CD4-positive, alpha-beta T cell treated with Interleukin-6 at 100 ng/mL for 8 hours (primary cell): Measurements from ENCODE around the gene FRMPD4.
"Not testable (repeated sequence)": the region's sequence is repeated elsewhere in the genome, so short reads cannot be mapped to it uniquely, and the experiment has no call there.

Experiments
- DNase-seq: peaks from one replicate; pipeline ENCODE4 v3.0.0-alpha.2; 2020; ENCODE audit warnings: mixed read lengths, low spot score

Gene FRMPD4

GRCh38 chrX:12441381-12442128, 303.3 kb downstream of the FRMPD4 start:
- DNase-seq: no peak

- DNase-seq: no peak
Measured at GRCh38 chrX:12443534-12444098, 305.3 kb downstream of the FRMPD4 start.

GRCh38 chrX:12446342-12447075, 308.2 kb downstream of the FRMPD4 start:
- DNase-seq: no peak

- no peak for DNase-seq
Measured at GRCh38 chrX:12447448-12448064, 309.3 kb downstream of the FRMPD4 start.

GRCh38 chrX:12452268-12452667, 314.0 kb downstream of the FRMPD4 start:
- no peak for DNase-seq

GRCh38 chrX:12460929-12461328, 322.7 kb downstream of the FRMPD4 start:
- DNase-seq: no peak

- DNase-seq: no peak
Measured at GRCh38 chrX:12463052-12463451, 324.8 kb downstream of the FRMPD4 start.

- no peak for DNase-seq
Measured at GRCh38 chrX:12463873-12464272, 325.6 kb downstream of the FRMPD4 start.

GRCh38 chrX:12467321-12467720, 329.0 kb downstream of the FRMPD4 start:
- DNase-seq: no peak

- no peak for DNase-seq
Measured at GRCh38 chrX:12469296-12469695, 331.0 kb downstream of the FRMPD4 start.

- no peak for DNase-seq
Measured at GRCh38 chrX:12471061-12471460, 332.8 kb downstream of the FRMPD4 start.

GRCh38 chrX:12480956-12481355, 342.7 kb downstream of the FRMPD4 start:
- no peak for DNase-seq

- DNase-seq: no peak
Measured at GRCh38 chrX:12488220-12488619, 349.9 kb downstream of the FRMPD4 start.

GRCh38 chrX:12488771-12489170, 350.5 kb downstream of the FRMPD4 start:
- no peak for DNase-seq

- no peak for DNase-seq
Measured at GRCh38 chrX:12489341-12489740, 351.1 kb downstream of the FRMPD4 start.

- DNase-seq: no peak
Measured at GRCh38 chrX:12494400-12495138, 356.3 kb downstream of the FRMPD4 start.

GRCh38 chrX:12496343-12496742, 358.1 kb downstream of the FRMPD4 start:
- no peak for DNase-seq

GRCh38 chrX:12497832-12498591, 359.7 kb downstream of the FRMPD4 start:
- DNase-seq: no peak

- DNase-seq: no peak
Measured at GRCh38 chrX:12505127-12505526, 366.9 kb downstream of the FRMPD4 start.

GRCh38 chrX:12515384-12515783, 377.1 kb downstream of the FRMPD4 start:
- DNase-seq: not testable (repeated sequence)

- no peak for DNase-seq
Measured at GRCh38 chrX:12526306-12526705, 388.0 kb downstream of the FRMPD4 start.
